Upper lobe of right lung (tissue), 1 donor: ENCODE data around the gene SUMF1. TPM values are rescaled to one million over a fixed set of nuclear protein-coding genes. Genes with fewer than 3 reads are reported as not detected.

Source experiments
- ATAC-seq: fragments of 200-7000 bp; cut with Tn5 transposase; one replicate; pipeline ENCODE4 v1.9.1; 2020; ENCODE audit warnings: mild to moderate bottlenecking, moderate library complexity
- DNase-seq: peaks from one replicate; pipeline ENCODE4 v3.0.0-alpha.2; 2020
- H3K27ac ChIP-seq: fragments of 200-600 bp; one replicate; pipeline ENCODE4 v1.8.0; 2022
- H3K27me3 ChIP-seq: fragments of 200-600 bp; one replicate; pipeline ENCODE4 v1.8.0; 2022; ENCODE audit warnings: mild to moderate bottlenecking
- H3K36me3 ChIP-seq: fragments of 200-600 bp; one replicate; pipeline ENCODE4 v1.8.0; 2022
- H3K4me1 ChIP-seq: fragments of 200-600 bp; one replicate; pipeline ENCODE4 v1.8.0; 2022
- H3K4me3 ChIP-seq: fragments of 200-600 bp; one replicate; pipeline ENCODE4 v1.8.0; 2022; ENCODE audit warnings: mild to moderate bottlenecking
- H3K9me3 ChIP-seq: fragments of 200-600 bp; one replicate; pipeline ENCODE4 v1.8.0; 2022
- intact Hi-C: fragments of 100-400 bp; cut with DNase I; formaldehyde crosslinking; loops from one replicate; pipeline ENCODE4 v1.11.0; 2022
- total RNA-seq: library from RNA; stranded (reverse); fragmentation: NEBNext Ultra II Directional; extraction: Animal tissue kit (Norgen Biotek cat#: 25700); gene quantifications from one replicate; pipeline ENCODE4 v1.2.1, GENCODE V29; 2021
- TF ChIP-seq, protein P1 (sequence below): fragments of 200-600 bp; IDR thresholded peaks from one replicate; pipeline ENCODE4 v1.8.0; 2022; ENCODE audit warnings: antibody characterized with exemption
- donor health status: DM: no; HTN: yes; CAD: no; lungs with severe emphysema.

Gene SUMF1
- total RNA-seq, 1 donor from 2014 or later = 33.3 TPM

DNA sequence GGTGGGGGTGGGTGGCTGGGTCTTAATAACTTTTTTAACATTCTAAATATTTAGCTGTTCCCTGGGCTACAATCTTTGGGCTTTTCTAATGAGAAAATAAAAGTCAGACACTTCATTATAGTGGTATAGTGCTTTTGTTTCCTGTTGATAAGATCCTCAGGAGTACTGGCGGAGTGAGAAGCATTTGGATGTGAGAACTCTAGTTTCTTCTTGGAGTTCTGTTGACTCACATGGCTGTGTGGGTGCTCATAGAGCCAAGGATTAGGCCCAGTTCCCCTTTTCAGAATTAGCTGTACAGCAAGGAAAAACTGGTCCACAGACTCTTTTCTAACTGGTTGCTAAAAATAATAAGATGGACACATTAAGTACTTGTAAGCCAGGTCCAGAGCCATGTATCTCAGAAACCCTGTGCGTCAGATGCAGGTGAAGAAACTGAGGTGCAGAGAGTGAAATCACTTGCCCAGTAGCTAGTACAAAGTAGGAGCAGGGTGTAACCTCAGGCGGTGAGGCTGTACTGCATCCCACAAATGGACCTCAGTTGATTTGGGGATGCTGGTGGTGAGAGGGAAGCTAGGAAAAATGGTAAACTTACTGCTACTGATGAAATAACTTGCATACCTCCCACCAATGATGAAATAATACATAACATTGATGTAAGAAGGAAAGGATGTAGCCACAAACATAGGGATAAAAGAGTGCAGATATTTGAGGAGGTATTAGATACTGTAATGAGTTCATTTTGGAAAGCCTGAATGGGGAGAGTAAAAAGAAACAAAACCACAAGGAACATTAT is 28.4 kb upstream of the SUMF1 start:
- TF ChIP-seq, protein P1, sequence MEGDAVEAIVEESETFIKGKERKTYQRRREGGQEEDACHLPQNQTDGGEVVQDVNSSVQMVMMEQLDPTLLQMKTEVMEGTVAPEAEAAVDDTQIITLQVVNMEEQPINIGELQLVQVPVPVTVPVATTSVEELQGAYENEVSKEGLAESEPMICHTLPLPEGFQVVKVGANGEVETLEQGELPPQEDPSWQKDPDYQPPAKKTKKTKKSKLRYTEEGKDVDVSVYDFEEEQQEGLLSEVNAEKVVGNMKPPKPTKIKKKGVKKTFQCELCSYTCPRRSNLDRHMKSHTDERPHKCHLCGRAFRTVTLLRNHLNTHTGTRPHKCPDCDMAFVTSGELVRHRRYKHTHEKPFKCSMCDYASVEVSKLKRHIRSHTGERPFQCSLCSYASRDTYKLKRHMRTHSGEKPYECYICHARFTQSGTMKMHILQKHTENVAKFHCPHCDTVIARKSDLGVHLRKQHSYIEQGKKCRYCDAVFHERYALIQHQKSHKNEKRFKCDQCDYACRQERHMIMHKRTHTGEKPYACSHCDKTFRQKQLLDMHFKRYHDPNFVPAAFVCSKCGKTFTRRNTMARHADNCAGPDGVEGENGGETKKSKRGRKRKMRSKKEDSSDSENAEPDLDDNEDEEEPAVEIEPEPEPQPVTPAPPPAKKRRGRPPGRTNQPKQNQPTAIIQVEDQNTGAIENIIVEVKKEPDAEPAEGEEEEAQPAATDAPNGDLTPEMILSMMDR = no peak
- H3K4me1 ChIP-seq = peaks cover 15% of the 10 kb centered on the region
- ATAC-seq (no peak), DNase-seq (no peak)
- H3K9me3 ChIP-seq = no peaks in the 10 kb centered on the region
- H3K27me3 ChIP-seq = no peaks in the 10 kb centered on the region
- intact Hi-C loops = no loop called here
- H3K27ac ChIP-seq = no peak overlapping the region
- peak overlapping the region; percentile 76 for H3K4me3 ChIP-seq
- no peaks in the 10 kb centered on the region for H3K36me3 ChIP-seq

DNA sequence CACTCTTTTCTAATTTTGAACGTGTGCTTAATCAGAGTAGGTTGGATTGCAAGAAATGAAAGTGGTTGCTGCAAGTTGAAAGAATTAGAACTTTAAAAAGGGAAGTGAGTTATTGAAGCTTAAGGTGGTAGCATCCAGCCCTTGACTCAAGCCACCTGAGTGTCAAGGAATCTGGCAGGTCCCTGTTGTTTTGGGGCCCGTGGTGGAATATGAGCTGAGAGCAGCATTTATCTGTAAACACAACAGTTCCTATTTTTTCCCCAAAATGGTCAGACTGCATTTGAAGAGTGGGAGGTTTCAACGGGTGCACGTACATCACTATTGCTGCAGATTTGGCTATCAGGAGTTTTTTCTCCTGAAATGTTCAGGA is 27.8 kb upstream of the SUMF1 start:
- ATAC-seq = no peak
- intact Hi-C loops = no loop called here

DNA sequence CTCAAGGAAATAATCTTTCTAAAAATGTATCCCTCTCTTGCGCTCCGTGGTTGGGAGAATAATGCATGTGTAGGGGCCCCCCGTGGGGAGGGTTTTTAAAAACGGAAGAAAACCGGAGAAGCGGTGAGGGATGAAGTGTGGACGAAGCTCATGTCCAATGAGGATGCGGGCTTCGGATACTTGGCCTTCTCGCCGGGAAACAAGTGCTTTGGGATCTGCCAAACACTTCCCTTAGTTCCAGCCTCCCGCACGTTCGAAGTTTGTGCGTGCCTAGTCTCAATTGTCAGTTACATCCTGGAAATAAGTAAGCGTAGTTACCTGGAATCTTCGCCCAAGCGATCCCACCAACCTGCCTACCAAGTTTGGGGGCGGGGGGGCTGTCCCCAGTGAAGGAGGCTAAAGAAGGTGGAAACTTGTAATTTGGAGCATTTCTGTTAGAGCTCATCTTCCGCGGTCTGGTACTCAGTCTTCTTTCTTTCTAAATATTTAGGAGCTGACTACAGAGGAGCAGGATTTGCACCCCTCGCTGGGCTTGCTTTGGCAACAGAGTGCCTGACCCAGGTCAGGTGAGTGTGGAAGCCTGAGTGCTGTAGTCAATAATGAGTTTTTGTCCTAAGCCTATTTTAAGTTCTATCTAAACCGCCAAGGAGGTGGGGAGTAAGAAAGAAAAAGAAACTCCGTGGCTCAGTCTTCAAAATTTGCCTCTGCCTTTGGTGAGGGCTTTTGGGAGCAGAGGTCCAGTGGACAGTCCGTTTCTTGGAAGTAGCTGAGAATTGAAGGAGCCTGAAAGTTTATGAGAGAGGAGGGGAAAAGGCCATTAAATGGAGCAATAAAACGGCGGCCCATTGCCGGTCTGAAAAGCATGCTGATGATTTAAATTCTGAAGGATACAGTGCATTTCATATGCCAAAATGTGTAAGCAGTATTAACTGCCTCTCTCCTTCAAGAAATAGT is 27.1 kb upstream of the SUMF1 start:
- H3K27me3 ChIP-seq = no peaks in the 10 kb centered on the region
- DNase-seq (no peak), ATAC-seq (no peak)
- H3K4me1 ChIP-seq = peaks cover 15% of the 10 kb centered on the region
- peak overlapping the region; percentile 73 for H3K27ac ChIP-seq
- intact Hi-C loops = no loop called here
- no peaks in the 10 kb centered on the region for H3K36me3 ChIP-seq
- peak overlapping the region; percentile 76 for H3K4me3 ChIP-seq
- no peaks in the 10 kb centered on the region for H3K9me3 ChIP-seq
- TF ChIP-seq, protein P1 = no peak

More for the DNA sequence above, 27.8 kb upstream of the SUMF1 start:
- H3K4me1 ChIP-seq = peaks cover 15% of the 10 kb centered on the region
- DNase-seq = no peak
- peak overlapping the region; percentile 76 for H3K4me3 ChIP-seq
- H3K9me3 ChIP-seq = no peaks in the 10 kb centered on the region
- H3K36me3 ChIP-seq = no peaks in the 10 kb centered on the region
- H3K27ac ChIP-seq = peak overlapping the region; percentile 73
- H3K27me3 ChIP-seq = no peaks in the 10 kb centered on the region
- TF ChIP-seq, protein P1 = no peak

DNA sequence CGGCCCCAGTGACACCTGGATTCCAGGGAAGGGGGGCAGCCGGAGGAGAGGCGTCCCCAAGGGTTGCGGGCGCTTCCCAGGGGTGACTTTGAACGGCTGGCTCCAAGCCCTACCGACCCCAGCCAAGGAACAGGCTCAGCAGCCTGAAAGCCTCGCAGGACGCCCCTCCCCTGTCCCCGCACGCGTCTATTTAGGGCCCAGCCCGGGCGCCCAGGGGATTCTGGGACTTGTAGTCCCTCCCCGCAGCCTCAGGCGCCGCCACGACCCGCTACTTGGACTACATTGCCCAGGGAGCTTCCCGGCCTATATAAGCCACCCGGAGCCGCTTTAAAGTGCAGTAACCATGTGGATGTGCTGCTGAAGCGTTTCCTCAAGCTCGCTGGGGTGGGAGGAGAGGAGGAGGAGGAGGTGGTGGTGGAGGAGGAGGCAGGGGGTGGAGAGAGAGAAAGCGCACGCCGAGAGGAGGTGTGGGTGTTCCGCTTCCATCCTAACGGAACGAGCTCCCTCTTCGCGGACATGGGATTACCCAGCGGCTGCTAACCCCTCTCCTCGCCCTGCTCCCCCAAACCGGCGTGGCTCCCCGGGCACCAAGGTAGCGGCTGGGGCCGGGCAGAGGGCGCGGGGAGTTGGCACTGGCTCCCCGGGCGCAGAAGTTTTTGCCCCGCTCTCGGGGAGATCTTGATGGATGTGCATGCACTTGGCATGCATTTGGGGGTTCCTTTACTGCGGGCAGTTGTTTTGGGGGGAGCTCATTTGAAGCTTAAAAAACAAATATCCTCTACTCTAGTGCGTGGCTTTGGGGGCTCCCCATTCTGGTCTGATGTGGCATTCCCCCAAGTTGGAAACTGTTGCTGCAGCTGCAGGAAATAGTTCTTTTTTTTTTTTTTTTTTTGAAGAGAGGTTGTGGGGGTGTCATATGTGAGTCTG is 26.2 kb upstream of the SUMF1 start, which contains the start of gene ITPR1:
Gene ITPR1, plus strand, starts transcription at position 335 of the 927 bp plus-strand sequence. CDS start 23,144 bp downstream, outside the sequence.
- intact Hi-C loops = no loop called here
- ATAC-seq (peak; percentile 98), DNase-seq (peak; percentile 99)
- H3K9me3 ChIP-seq = no peaks in the 10 kb centered on the region
- H3K27ac ChIP-seq = peak within 1 kb of the TSS; percentile 85
- H3K4me1 ChIP-seq = peaks cover 15% of the 10 kb centered on the region
- TF ChIP-seq, protein P1 = no peak
- no peaks in the 10 kb centered on the region for H3K27me3 ChIP-seq
- no peaks in the 10 kb centered on the region for H3K36me3 ChIP-seq
- H3K4me3 ChIP-seq = peak within 1 kb of the TSS; percentile 76
